ENCODE measurements around the gene CLP1. TPM values are rescaled to one million over a fixed set of nuclear protein-coding genes. Genes with fewer than 3 reads are reported as not detected.
"Not testable (repeated sequence)": the region's sequence is repeated elsewhere in the genome, so short reads cannot be mapped to it uniquely, and the experiment has no call there.

Gene CLP1
- polyA plus RNA-seq, 1 experiment = 19.6 TPM

DNA sequence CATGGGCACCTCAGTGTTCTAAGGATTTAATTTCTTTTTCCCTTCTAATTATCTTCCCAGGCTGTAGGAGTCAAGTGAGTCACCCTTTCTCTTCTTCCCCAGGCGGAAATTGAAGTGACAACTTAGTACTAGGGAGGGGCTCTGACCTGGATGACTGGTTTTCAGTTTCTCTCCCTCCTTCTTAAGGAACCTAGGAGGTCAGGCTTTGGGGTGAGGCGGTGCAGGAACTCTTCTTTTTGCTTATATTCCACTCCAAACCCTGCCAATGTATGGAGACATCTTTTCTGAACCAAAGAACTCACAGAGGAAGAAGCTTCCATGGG is 23.0 kb downstream of the CLP1 start:
- no peak for DNase-seq (ENCODE audit: low read depth)
- Histone ChIP-seq H3K4me3 (ENCODE audit: low read depth, low read length) (no peak overlapping the region), H3K27me3 (ENCODE audit: control insufficient read depth, insufficient read depth, low read length) (no peaks in the 10 kb centered on the region), H3K36me3 (ENCODE audit: control insufficient read depth, insufficient read depth, low read length) (peaks cover 7% of the 10 kb centered on the region)
- ChIA-PET CTCF (interaction anchor here (0.6 kb wide), 1 partner anchor 224 kb away, joined by 3 read pairs; no protein-coding TSS in a partner anchor), POLR2A (no interaction called here)
- TF ChIP-seq, protein P1, sequence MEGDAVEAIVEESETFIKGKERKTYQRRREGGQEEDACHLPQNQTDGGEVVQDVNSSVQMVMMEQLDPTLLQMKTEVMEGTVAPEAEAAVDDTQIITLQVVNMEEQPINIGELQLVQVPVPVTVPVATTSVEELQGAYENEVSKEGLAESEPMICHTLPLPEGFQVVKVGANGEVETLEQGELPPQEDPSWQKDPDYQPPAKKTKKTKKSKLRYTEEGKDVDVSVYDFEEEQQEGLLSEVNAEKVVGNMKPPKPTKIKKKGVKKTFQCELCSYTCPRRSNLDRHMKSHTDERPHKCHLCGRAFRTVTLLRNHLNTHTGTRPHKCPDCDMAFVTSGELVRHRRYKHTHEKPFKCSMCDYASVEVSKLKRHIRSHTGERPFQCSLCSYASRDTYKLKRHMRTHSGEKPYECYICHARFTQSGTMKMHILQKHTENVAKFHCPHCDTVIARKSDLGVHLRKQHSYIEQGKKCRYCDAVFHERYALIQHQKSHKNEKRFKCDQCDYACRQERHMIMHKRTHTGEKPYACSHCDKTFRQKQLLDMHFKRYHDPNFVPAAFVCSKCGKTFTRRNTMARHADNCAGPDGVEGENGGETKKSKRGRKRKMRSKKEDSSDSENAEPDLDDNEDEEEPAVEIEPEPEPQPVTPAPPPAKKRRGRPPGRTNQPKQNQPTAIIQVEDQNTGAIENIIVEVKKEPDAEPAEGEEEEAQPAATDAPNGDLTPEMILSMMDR (IDR thresholded peaks at IDR 0.05; ENCODE audit: insufficient read depth, low read depth, low read length) = no peak

DNA sequence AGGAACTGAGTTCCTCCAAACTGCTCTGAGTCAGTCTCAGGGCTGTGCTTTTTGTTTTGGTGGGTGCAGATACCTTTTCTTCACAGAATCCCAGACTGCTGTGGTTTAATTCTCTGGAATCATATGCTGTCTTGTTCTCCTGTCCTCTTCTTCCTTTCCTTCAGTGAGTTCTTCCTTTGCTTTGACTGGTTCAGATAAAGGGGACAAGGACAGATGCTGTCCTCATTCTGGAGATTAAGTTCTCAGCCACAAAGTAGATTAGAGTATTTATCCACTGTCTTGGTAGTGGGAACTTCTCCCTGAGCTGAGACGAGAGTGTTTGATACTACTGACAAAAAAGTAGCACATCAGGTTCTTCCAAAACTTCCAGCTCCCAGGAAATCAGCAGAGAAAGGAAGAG is 23.6 kb downstream of the CLP1 start:
- Histone ChIP-seq H3K36me3 (ENCODE audit: control insufficient read depth, insufficient read depth, low read length) (peaks cover 7% of the 10 kb centered on the region), H3K4me3 (ENCODE audit: low read depth, low read length) (no peak overlapping the region), H3K27me3 (ENCODE audit: control insufficient read depth, insufficient read depth, low read length) (no peaks in the 10 kb centered on the region)
- ChIA-PET POLR2A (no interaction called here), CTCF (interaction anchor here (0.6 kb wide), 1 partner anchor 224 kb away, joined by 3 read pairs; no protein-coding TSS in a partner anchor)
- TF ChIP-seq, protein P1 (IDR thresholded peaks at IDR 0.05; ENCODE audit: insufficient read depth, low read depth, low read length) = no peak
- DNase-seq (ENCODE audit: low read depth) = no peak

DNA sequence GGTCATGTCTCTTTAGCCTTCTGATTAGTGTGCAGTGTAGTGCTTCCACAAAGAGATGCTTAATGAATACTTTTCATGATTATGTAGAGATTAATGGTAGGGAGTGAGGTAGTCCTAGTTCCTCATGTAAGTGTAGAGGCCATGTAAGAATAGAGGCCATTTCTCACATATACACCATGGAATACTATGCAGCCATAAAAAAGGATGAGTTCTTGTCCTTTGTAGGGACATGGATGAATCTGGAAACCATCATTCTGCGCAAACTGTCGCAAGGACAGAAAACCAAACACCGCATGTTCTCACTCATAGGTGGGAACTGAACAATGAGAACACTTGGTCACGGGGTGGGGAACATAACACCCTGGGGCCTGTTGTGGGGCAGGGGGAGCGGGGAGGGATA is 32.9 kb downstream of the CLP1 start:
- H3K4me3 ChIP-seq (ENCODE audit: low read depth, low read length); POLR2A ChIA-PET; H3K27me3 ChIP-seq (ENCODE audit: control insufficient read depth, insufficient read depth, low read length); DNase-seq (ENCODE audit: low read depth): not testable (repeated sequence)
- CTCF ChIA-PET = interaction anchor here (0.6 to 0.7 kb wide), 2 partner anchors 79 to 247 kb away, joined by 3 read pairs; no protein-coding TSS in a partner anchor
- H3K36me3 ChIP-seq (ENCODE audit: control insufficient read depth, insufficient read depth, low read length) = peaks cover 19% of the 10 kb centered on the region

DNA sequence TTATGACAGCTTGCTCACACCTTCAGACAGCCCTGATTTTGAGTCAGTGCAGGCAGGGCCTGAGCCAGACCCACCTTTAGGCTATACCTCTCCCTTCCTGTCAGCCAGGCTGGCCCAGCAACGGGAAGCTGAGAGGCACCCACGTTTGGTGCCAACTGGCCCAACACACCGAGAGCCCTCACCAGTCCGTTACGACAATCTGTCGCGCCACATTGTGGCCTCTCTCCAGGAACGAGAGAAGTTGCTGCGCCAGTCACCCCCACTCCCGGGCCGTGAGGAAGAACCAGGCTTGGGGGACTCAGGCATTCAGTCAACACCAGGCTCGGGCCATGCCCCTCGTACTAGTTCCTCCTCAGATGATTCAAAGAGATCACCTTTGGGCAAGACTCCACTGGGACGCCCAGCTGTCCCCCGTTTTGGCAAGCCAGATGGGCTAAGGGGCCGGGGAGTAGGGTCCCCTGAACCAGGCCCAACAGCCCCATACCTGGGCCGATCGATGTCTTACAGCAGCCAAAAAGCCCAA is 41.3 kb downstream of the CLP1 start:
- Histone ChIP-seq H3K27me3 (ENCODE audit: control insufficient read depth, insufficient read depth, low read length) (no peaks in the 10 kb centered on the region), H3K36me3 (ENCODE audit: control insufficient read depth, insufficient read depth, low read length) (peaks cover 25% of the 10 kb centered on the region), H3K4me3 (ENCODE audit: low read depth, low read length) (no peak overlapping the region)
- no peak for DNase-seq (ENCODE audit: low read depth)
- ChIA-PET CTCF (interaction anchor here (0.9 to 1.5 kb wide), 3 partner anchors 11 to 102 kb away, joined by 3 to 4 read pairs (median 3); no protein-coding TSS in a partner anchor), POLR2A (no interaction called here)
- TF ChIP-seq, protein P1 (IDR thresholded peaks at IDR 0.05; ENCODE audit: insufficient read depth, low read depth, low read length) = no peak

GRCh38 chr11:57699813-57700212 is 42.3 kb downstream of the CLP1 start:
- no peak overlapping the region for H3K4me3 ChIP-seq (ENCODE audit: low read depth, low read length)
- CTCF ChIA-PET = interaction anchor here (0.9 kb wide), 1 partner anchor 34 kb away, joined by 3 read pairs; no protein-coding TSS in a partner anchor
- TF ChIP-seq, protein P1 (IDR thresholded peaks at IDR 0.05; ENCODE audit: insufficient read depth, low read depth, low read length) = no peak
- POLR2A ChIA-PET = interaction anchor here (0.5 kb wide), 1 partner anchor 22 kb away, joined by 17 read pairs; no protein-coding TSS in a partner anchor
- no peaks in the 10 kb centered on the region for H3K27me3 ChIP-seq (ENCODE audit: control insufficient read depth, insufficient read depth, low read length)
- peaks cover 30% of the 10 kb centered on the region for H3K36me3 ChIP-seq (ENCODE audit: control insufficient read depth, insufficient read depth, low read length)
- DNase-seq (ENCODE audit: low read depth) = no peak

GRCh38 chr11:57700425-57700824 is 42.9 kb downstream of the CLP1 start:
- TF ChIP-seq, protein P1 (IDR thresholded peaks at IDR 0.05; ENCODE audit: insufficient read depth, low read depth, low read length) = no peak
- H3K27me3 ChIP-seq (ENCODE audit: control insufficient read depth, insufficient read depth, low read length) = no peaks in the 10 kb centered on the region
- H3K36me3 ChIP-seq (ENCODE audit: control insufficient read depth, insufficient read depth, low read length) = peaks cover 29% of the 10 kb centered on the region
- ChIA-PET CTCF (interaction anchor here (0.6 kb wide), 1 partner anchor 61 kb away, joined by 3 read pairs; the partner anchor contains the start of gene CTNND1), POLR2A (no interaction called here)
- no peak overlapping the region for H3K4me3 ChIP-seq (ENCODE audit: low read depth, low read length)
- DNase-seq (ENCODE audit: low read depth) = no peak

Data from BJ (cell line).